Osteocyte (in vitro differentiated cells): Measurements from ENCODE around the gene NHSL1. TPM values are rescaled to one million over a fixed set of nuclear protein-coding genes. Genes with fewer than 3 reads are reported as not detected.

Experiments used
- DNase-seq: peaks from one replicate; pipeline ENCODE4 v3.0.0; 2021; ENCODE audit warnings: mixed read lengths; ENCODE audit not compliant: unreplicated experiment; ENCODE audit errors: extremely low spot score
- H3K27ac Mint-ChIP-seq: one replicate; pipeline ENCODE4 v1.8.0; 2021; ENCODE audit warnings: mild to moderate bottlenecking, mixed read lengths; ENCODE audit not compliant: unreplicated experiment
- H3K27me3 Mint-ChIP-seq: one replicate; pipeline ENCODE4 v1.8.0; 2021; ENCODE audit warnings: mixed read lengths; ENCODE audit not compliant: unreplicated experiment
- H3K36me3 Mint-ChIP-seq: one replicate; pipeline ENCODE4 v1.8.0; 2021; ENCODE audit warnings: mixed read lengths; ENCODE audit not compliant: unreplicated experiment
- H3K4me1 Mint-ChIP-seq: one replicate; pipeline ENCODE4 v1.8.0; 2021; ENCODE audit warnings: mixed read lengths; ENCODE audit not compliant: unreplicated experiment
- H3K4me3 Mint-ChIP-seq: one replicate; pipeline ENCODE4 v1.8.0; 2021; ENCODE audit warnings: mild to moderate bottlenecking, moderate library complexity, mixed read lengths; ENCODE audit not compliant: unreplicated experiment
- H3K9me3 Mint-ChIP-seq: one replicate; pipeline ENCODE4 v1.8.0; 2021; ENCODE audit warnings: mixed read lengths; ENCODE audit not compliant: unreplicated experiment
- CTCF ChIP-seq: fragments of 200-600 bp; sonication (generic); IDR thresholded peaks from 2 replicates; pipeline ENCODE4 v1.5.0; 2021; ENCODE audit warnings: antibody characterized with exemption, mild to moderate bottlenecking, moderate library complexity
- total RNA-seq: library from RNA; stranded (reverse); gene quantifications from 2 replicates; pipeline ENCODE4 v1.2.1, GENCODE V29; 2021

NHSL1 gene
- total RNA-seq, 1 donor from 2014 or later: 21.2 TPM

- Mint-ChIP-seq H3K36me3 (peaks cover 9% of the 10 kb centered on the region), H3K27me3 (no peaks in the 10 kb centered on the region), H3K27ac (no peak overlapping the region), H3K4me1 (peaks cover 21% of the 10 kb centered on the region), H3K9me3 (no peaks in the 10 kb centered on the region), H3K4me3 (no peak overlapping the region)
- TF ChIP-seq CTCF: no peak
- DNase-seq: no peak
Observed at GRCh38 chr6:138524526-138524925, 25.2 kb upstream of the NHSL1 start.

GRCh38 chr6:138523347-138524210, 24.3 kb upstream of the NHSL1 start:
- Mint-ChIP-seq H3K4me1 (peaks cover 21% of the 10 kb centered on the region), H3K27ac (no peak overlapping the region), H3K9me3 (no peaks in the 10 kb centered on the region), H3K36me3 (peaks cover 8% of the 10 kb centered on the region), H3K27me3 (no peaks in the 10 kb centered on the region), H3K4me3 (no peak overlapping the region)
- DNase-seq: no peak
- TF ChIP-seq CTCF: no peak

- TF ChIP-seq CTCF: no peak
- no peak overlapping the region for H3K27ac Mint-ChIP-seq
- peaks cover 18% of the 10 kb centered on the region for H3K4me1 Mint-ChIP-seq
- no peak for DNase-seq
- peaks cover 5% of the 10 kb centered on the region for H3K9me3 Mint-ChIP-seq
- H3K36me3 Mint-ChIP-seq: peaks cover 8% of the 10 kb centered on the region
- no peak overlapping the region for H3K4me3 Mint-ChIP-seq
- no peaks in the 10 kb centered on the region for H3K27me3 Mint-ChIP-seq
Observed at GRCh38 chr6:138522611-138523010, 23.3 kb upstream of the NHSL1 start.

- no peaks in the 10 kb centered on the region for H3K27me3 Mint-ChIP-seq
- no peak for DNase-seq
- peaks cover 12% of the 10 kb centered on the region for H3K9me3 Mint-ChIP-seq
- TF ChIP-seq CTCF: no peak
- peaks cover 12% of the 10 kb centered on the region for H3K4me1 Mint-ChIP-seq
- H3K36me3 Mint-ChIP-seq: peaks cover 8% of the 10 kb centered on the region
- no peak overlapping the region for H3K27ac Mint-ChIP-seq
- no peak overlapping the region for H3K4me3 Mint-ChIP-seq
Observed at GRCh38 chr6:138521790-138522189, 22.5 kb upstream of the NHSL1 start.

DNA sequence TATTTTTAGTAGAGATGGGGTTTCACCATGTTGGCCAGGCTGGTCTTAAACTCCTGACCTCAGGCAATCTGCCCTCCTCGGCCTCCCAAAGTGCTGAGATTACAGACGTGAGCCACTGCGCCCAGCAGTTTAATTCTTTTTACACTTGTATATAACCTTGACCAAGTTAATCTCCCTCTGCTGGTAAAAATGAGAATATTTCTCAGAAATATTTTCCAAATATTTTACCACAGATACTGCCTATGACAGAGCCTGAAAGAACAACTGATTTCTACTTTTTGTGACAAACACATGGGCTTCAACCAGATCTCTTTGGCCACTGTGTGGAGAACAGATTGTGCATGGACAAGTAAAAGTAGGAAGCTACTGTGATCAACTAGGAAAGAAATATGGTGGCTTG, 21.2 kb upstream of the NHSL1 start:
- Mint-ChIP-seq H3K27me3 (no peaks in the 10 kb centered on the region), H3K4me1 (peaks cover 10% of the 10 kb centered on the region), H3K9me3 (peaks cover 12% of the 10 kb centered on the region), H3K4me3 (no peak overlapping the region), H3K36me3 (peaks cover 8% of the 10 kb centered on the region), H3K27ac (no peak overlapping the region)
- no peak for DNase-seq
- TF ChIP-seq CTCF: peak; percentile 58
